ENCODE results near the gene CXCL16.

Gene CXCL16

DNA sequence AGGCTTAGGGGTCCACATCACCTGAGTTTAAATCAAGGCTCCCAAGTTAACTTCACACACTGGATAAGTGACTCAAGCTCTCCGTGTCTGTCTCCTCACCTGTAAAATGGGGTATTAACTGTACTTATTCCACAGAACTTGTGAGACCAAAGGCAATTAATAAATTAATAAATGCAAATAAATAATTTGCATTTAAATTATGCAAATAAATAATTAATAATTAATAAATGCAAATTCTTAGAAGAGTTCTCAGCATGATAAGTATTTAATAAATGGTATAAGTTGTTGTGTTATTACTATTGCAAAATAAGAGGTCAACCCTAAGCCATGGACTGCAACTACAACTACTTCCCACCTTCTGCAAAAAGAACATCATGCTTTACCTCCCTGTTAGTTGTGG is 13.7 kb upstream of the CXCL16 start:
- in situ Hi-C loops (cut with HindIII; ENCODE audit: low sequenced_read_pairs) = no loop called here

GRCh38 chr17:4751932-4752331 is 12.2 kb upstream of the CXCL16 start:
- in situ Hi-C loops (cut with HindIII; ENCODE audit: low sequenced_read_pairs) = no loop called here

- in situ Hi-C loops (cut with HindIII; ENCODE audit: low sequenced_read_pairs) = no loop called here
Observed at GRCh38 chr17:4750606-4751005, 10.9 kb upstream of the CXCL16 start.

DNA sequence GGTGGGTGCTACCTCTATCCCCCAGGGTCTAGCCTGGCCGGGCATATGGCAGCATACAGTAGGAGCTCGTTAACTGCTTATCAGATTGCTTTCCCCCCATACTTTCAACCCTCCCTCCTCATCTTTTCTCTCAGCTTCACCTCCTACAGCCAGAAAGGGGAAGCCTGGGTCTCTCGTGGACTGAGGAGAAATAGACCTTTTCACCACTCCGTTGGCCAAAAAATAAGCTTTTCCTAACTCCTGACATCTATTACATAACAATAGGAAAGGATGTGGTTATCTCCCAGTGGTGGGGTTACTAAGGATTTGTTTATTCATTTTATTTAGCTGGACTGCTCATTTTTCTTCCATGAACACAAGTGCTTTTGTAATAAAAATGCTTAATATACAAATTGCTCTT is 9.0 kb upstream of the CXCL16 start:
- in situ Hi-C loops (cut with HindIII; ENCODE audit: low sequenced_read_pairs) = no loop called here

DNA sequence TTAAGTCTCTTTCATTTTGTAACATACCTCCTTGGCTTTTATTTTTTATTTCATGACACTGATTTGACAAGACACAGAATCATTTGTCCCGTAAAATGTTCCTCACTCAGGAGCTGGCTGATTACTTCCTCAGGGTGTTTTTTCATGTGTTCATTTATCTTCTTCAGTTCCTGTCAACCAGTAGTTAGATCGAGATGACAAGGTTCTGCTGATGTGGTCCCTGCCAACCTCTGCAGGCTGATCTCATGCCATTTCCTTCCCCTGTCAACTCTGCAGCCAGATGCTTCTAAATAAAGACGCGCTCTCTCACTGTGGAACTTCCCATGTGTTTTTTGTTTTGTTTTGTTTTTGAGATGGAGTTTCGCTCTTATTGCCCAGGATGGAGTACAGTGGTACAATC is 8.1 kb upstream of the CXCL16 start:
- in situ Hi-C loops (cut with HindIII; ENCODE audit: low sequenced_read_pairs) = no loop called here

DNA sequence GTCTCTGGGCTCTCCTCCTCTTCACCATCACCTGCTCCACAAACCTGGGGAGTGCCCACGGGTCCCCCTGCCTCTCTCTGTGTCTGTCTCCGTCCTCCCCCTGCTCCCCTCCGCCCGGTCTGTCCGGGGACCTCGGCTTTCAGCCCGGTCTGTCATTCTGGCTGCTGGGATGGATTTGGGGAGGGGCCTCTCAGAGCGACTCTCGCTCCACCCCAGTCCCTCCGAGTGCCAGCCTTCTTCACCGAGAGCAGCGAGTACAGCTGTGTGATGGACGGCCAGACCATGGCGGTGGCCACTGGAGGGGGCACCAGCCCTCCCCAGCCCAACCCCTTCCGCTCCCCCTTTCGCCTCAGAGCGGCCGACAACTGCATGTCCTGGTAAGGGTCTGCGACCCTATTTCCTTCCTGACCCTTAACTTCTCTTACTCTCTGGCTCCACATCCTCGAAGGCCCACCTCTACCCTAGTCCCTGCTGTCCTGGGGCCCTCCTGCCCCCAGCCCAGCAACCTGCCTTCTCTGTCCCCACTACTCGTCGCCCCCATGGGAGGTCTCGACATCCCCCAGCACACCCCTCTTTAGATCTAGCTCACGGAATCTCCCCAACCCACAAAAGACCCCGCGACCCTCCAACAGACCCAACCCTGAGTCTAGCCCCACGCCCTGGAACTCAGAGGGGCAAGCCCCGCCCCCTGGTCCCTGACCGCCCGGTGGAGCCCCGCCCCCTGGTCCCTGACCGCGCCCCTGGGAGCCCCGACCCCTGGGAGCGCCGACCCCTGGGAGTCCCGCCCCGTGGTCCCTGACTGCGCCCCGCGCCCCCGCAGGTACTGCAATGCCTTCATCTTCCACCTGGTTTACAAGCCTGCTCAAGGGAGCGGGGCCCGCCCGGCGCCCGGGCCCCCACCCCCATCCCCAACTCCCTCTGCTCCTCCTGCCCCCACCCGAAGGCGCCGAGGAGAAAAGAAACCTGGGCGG is 5.6 kb upstream of the CXCL16 start:
- in situ Hi-C loops (cut with HindIII; ENCODE audit: low sequenced_read_pairs) = no loop called here

DNA sequence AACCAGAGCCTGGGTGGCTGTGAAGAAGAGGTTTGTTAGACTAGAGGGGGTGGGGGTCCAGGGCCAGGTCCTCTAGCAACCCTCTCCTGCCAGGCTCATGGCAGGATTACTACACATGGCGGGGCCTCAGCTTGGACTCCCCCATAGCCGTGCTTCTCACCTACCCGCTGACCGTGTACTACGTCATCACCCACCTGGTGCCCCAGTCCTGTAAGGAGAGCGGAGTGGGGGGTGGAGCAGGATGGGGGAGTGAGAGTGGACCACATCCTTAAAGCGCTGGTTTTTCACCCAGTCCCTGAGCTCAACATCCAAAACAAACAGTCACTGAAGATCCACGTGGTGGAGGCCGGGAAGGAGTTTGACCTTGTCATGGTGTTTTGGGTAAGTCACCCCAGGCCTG is 4.2 kb upstream of the CXCL16 start:
- in situ Hi-C loops (cut with HindIII; ENCODE audit: low sequenced_read_pairs) = no loop called here

DNA sequence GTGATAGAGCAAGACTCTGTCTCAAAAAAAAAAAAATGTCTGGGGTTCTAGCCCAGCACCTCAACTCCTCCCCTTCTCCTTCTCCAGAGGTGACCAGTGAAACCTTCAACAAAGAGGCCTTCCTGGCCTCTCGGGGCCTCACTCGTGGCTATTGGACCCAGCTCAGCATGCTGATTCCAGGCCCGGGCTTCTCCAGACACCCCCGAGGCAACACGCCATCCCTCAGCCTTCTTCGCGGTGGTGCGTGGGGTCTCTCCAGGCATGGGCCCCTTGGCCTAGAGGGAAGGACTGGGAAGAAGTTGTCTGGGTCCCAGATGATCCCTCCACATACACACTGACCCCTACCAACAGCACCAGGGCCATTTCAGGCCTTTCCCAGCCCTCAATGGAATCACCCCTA is 3.5 kb upstream of the CXCL16 start:
- in situ Hi-C loops (cut with HindIII; ENCODE audit: low sequenced_read_pairs) = no loop called here

- in situ Hi-C loops (cut with HindIII; ENCODE audit: low sequenced_read_pairs) = no loop called here
Observed at GRCh38 chr17:4742629-4743028, 2.9 kb upstream of the CXCL16 start.

- in situ Hi-C loops (cut with HindIII; ENCODE audit: low sequenced_read_pairs) = no loop called here
Observed at GRCh38 chr17:4742133-4742532, 2.4 kb upstream of the CXCL16 start.

- in situ Hi-C loops (cut with HindIII; ENCODE audit: low sequenced_read_pairs) = no loop called here
Observed at GRCh38 chr17:4741544-4741943, 1.8 kb upstream of the CXCL16 start.

GRCh38 chr17:4740584-4740983 is 856 bp upstream of the CXCL16 start:
- in situ Hi-C loops (cut with HindIII; ENCODE audit: low sequenced_read_pairs) = no loop called here

GRCh38 chr17:4740025-4740351 is 260 bp upstream of the CXCL16 start:
- in situ Hi-C loops (cut with HindIII; ENCODE audit: low sequenced_read_pairs) = no loop called here

DNA sequence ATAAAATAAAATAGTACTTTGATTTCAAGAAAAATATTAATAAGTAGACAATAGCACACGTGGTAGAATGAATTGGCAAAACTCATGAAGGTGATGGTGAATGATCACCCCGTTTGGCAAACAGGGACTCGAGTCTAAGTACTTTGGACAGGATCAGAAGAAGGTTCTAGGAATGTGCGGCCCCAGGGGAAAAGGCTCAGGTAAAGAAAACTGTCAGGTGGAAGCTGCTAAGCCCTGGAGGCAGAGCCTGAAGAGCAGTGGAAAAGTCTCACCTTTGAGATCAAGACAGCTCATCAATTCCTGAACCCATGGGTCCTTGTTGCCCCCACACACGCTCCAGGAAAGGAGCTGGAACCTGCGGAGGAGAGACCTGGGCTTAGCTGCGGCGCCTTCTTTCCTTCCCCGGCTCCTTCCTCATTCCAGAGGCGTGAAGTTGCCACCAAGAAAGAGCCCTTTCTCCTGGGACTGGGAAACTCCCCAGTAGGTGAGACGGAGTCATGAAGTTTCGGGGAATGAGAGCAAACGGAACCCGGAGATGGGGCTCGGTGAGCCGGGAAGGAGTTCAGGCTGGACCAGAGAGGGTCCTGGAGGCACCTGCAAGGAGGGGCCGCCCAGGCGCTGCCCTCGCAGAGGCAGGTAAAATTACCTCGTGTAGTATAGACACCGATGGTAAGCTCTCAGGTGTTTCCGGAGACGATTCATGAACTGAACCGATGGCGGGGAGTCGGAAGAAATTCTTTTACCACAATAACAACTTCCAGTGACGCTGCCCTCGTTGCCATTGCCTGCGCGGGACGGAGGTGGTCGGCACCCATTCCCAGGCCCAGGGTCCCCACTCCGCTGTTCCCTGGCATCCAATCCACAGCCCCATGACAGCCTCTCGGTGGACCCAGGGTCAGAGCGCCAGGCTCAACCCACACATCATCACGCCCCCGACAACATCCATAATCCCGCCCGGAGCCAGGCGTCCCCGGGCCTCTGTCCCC is 1.3 kb downstream of the CXCL16 start:
- in situ Hi-C loops (cut with HindIII; ENCODE audit: low sequenced_read_pairs) = no loop called here

GRCh38 chr17:4735876-4736651 is 3.7 kb downstream of the CXCL16 start:
- in situ Hi-C loops (cut with HindIII; ENCODE audit: low sequenced_read_pairs) = no loop called here

GRCh38 chr17:4734857-4735475 is 4.8 kb downstream of the CXCL16 start:
- in situ Hi-C loops (cut with HindIII; ENCODE audit: low sequenced_read_pairs) = no loop called here

DNA sequence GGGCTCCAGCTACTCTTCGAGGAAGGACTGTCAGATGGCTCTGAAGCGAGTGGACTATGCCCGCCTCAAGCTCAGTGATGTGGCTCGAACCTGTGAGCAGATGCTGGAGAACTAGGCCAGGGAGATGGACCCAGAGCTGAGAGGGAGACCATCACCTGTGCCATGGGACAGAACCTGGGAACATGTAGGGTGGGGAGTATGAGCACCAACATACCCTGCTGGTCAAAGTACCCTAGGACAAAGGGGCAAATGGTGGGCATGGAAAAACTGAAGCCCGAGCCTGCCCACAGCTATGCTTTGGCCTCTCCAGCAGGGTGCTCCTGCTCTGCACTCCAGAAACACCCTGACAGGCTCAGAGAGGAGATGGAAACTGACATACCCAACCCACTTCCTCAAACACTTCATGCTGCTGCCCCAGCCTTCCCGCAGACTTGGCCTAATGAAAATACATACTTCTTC is 6.6 kb downstream of the CXCL16 start:
- in situ Hi-C loops (cut with HindIII; ENCODE audit: low sequenced_read_pairs) = no loop called here

DNA sequence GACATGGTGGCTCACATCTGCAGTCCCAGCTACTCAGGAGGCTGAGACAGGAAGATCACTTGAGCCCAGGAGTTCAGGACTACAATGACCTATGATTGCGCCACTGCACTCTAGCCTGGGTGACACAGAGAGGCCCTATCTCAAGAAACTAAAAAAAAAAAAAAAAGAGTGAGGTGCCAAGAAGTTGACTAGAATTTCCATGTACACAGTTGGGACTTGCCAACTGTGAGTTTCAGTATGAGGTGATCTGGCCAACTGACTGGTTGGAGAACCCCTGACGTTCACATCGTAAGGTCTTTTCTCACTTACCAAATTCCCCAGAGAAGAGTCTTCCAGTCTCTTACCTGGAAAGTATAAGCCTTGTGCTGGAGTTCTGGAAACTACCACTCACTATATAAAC is 11.6 kb downstream of the CXCL16 start:
- in situ Hi-C loops (cut with HindIII; ENCODE audit: low sequenced_read_pairs) = loop anchor here (10.0 kb wide), 1 partner anchor 73 kb away; no protein-coding TSS in a partner anchor

DNA sequence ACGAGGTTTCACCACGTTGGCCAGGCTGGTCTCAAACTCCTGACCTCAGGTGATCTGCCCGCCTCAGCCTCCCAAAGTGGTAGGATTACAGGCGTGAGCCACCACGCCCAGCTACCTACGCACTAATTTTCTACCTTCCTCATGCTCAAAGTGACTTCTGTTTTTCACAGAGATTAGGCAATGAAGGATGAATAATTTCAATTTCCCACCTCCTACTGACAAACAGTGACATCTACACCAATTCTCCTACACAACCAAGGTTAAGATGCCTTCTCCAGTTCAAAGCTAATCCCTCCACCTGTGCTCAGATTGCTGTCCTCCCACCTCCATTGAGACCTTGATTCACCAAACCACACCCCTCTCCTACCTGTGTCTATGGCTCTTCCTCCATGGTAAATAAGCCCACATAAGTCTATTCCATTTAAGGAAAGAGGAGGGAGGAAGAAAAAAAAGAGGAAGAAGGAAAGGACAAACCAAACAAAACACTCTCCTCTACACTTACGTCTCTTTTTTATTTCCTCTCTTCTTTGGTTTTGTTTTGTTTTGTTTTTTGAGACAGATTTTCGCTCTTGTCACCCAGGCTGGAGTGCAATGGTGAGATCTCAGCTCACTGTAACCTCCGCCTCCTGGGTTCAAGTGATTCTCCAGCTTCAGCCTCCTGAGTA is 13.9 kb downstream of the CXCL16 start:
- in situ Hi-C loops (cut with HindIII; ENCODE audit: low sequenced_read_pairs) = loop anchor here (10.0 kb wide), 1 partner anchor 71 kb away; no protein-coding TSS in a partner anchor

DNA sequence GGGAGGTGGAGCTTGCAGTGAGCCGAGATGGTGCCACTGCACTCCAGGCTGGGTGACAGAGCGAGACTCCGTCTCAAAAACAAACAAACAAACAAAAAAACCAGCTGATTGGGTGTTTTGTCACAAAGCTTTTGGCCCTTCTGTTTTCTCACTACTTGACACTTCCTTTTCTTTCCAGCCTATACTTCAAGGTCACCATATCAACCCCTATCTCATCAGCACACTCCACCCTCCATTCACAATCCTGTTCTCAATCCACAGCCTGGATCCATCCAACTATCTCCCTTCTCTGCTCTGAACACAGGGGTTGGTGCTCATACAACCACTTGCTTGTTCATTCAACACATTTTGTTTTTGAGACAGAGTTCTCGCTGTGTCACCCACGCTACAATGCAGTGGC is 15.1 kb downstream of the CXCL16 start:
- in situ Hi-C loops (cut with HindIII; ENCODE audit: low sequenced_read_pairs) = loop anchor here (10.0 kb wide), 1 partner anchor 70 kb away; no protein-coding TSS in a partner anchor
